Measurements from ENCODE around the gene THSD7B.

The THSD7B gene

DNA sequence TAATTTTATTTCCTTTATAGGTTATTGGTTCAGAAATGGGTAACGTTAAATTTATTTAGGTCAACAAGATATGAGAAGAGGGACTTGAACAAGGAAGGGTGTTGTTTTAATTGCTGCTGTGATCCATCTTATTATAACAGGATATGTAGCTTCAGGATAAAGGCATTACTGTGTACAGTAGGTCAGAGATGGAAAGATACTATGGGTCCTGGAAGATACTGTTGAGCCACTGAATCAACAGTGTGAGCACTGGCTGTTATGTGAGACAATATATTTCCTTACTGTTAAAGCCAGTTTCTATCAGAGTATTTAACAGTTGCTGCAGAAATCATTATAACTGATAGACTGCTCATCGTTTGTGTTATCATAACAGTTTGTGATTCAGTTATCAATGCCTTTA is 414.7 kb downstream of the THSD7B start:
- no peak for DNase-seq (ENCODE audit: low read depth, low spot score)
- peak overlapping the region; percentile 91 for H3K27ac ChIP-seq

DNA sequence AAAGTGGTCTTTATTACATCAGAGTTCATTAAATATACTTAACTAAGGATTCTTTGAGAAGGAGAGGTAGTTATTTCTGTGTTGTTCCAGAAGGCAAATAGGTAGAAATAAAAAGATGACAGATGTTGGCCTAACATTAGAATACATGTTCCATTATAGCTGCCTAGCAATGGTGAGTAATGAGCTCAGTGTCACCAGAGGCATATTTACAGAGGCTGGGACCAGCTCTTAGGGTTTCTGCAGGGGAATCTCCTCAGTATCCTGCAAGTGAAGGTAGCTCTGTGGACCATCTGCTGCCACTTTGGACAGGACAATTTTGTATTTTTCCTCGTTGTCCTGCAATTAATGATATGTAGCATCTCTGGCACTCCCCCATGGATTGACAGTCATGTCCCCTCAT is 416.0 kb downstream of the THSD7B start:
- H3K27ac ChIP-seq = no peak overlapping the region
- DNase-seq (ENCODE audit: low read depth, low spot score) = no peak

GRCh38 chr2:137182071-137182470 is 416.7 kb downstream of the THSD7B start:
- H3K27ac ChIP-seq = no peak overlapping the region
- DNase-seq (ENCODE audit: low read depth, low spot score) = no peak

DNA sequence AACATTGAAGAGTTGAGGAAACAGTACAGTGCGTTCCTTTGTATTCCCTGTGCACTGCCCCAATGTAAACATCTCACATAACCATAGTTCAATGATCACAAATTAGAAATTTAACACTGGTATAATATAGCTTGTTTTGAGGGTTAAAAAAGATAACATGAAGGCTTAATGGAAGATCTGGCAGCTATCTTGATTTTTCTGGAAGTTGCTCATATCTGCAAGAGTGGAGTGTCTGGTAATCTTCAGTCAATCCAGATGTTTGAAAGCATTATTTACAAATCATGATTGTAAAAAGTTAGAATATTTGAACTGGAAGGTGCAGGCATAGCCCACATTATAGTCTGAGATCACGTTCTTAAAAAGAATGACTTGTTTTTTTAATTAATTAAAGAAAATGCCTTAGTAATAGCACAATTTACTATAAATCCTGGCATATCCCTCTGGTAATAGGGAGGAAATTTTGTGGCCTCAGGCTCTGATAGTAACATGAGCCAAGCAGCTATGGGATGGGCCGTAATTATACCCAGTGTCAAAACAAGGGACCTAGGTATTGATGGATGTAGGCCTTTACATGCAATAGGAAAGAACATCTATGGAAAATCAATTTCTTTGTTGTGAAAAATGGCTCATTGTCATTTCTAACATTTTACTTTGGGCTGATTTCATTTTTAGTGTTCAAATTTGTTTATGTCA is 418.0 kb downstream of the THSD7B start:
- no peak overlapping the region for H3K27ac ChIP-seq
- DNase-seq (ENCODE audit: low read depth, low spot score) = no peak

- no peak overlapping the region for H3K27ac ChIP-seq
- DNase-seq (ENCODE audit: low read depth, low spot score) = no peak
Observed at GRCh38 chr2:137185378-137186078, 420.2 kb downstream of the THSD7B start.

GRCh38 chr2:137187216-137187615 is 421.9 kb downstream of the THSD7B start:
- DNase-seq (ENCODE audit: low read depth, low spot score) = no peak
- H3K27ac ChIP-seq = no peak overlapping the region

GRCh38 chr2:137190411-137191195 is 425.3 kb downstream of the THSD7B start:
- DNase-seq (ENCODE audit: low read depth, low spot score) = no peak
- no peak overlapping the region for H3K27ac ChIP-seq

DNA sequence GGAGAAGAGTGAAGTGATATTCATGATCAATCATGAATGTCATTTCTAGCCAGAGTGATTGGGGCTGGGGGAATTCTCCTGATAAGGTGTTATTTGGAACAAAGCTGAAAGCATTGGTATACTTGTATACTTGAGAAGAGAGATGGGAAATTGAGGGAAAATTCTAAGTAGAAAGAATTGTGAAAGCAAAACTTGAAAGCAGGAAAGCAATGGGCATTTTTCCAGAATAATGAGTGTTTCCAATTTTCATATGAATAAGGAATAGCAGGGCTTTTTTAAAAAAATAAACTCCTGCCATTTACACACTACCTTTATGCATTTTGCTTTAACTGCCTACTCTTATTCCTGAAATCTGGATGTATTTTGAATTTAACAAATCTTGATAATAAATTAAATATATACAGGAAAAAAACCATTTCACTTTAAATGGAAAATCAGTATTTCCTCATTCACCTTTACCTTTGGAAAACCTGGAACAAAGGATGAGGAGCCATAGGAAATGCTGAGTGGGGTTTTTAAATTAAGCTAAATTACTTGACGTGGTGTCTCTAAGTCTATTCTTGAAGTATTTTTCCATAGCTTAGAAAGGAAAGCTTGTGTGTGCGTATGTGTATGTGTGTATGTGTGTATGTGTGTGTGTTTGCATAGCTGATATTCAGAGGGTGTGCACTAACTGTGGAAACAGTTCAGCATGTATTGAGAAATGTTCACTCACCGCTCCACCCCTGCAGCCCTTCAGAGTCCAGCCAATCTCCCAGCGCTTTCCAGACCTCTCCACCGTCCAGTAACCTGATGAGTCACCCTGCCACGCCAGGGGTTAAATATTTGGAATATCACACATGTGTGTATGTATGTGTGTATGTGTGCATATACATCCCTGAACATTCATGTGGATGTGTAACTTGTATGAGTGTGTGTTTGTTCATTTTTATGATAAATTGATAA is 427.3 kb downstream of the THSD7B start:
- no peak overlapping the region for H3K27ac ChIP-seq
- no peak for DNase-seq (ENCODE audit: low read depth, low spot score)

GRCh38 chr2:137193401-137193800 is 428.1 kb downstream of the THSD7B start:
- no peak for DNase-seq (ENCODE audit: low read depth, low spot score)
- H3K27ac ChIP-seq = no peak overlapping the region

DNA sequence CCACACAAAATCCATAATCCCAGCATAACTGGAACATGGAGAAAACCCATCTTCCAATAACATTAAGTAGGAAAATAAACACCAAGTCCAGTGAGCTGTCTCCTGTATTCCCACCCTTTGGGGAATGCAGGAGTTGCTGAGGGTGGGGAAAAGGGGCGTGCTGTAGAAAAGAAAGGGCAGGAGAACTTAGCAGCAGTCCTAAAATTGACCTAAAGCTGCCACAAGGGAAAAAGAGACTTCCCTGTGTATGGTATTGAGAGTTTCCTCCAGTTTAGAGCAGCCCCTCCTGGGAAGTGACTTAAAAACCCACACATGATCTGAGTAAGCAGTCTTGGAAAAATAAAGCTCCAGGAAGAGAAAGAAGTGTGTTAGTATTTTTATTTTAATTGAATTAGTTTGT is 428.8 kb downstream of the THSD7B start:
- no peak for DNase-seq (ENCODE audit: low read depth, low spot score)
- no peak overlapping the region for H3K27ac ChIP-seq

- DNase-seq (ENCODE audit: low read depth, low spot score) = no peak
- H3K27ac ChIP-seq = no peak overlapping the region
Observed at GRCh38 chr2:137199751-137200150, 434.4 kb downstream of the THSD7B start.

- DNase-seq (ENCODE audit: low read depth, low spot score) = peak; percentile 24
- H3K27ac ChIP-seq = no peak overlapping the region
Observed at GRCh38 chr2:137202318-137202717, 437.0 kb downstream of the THSD7B start.

DNA sequence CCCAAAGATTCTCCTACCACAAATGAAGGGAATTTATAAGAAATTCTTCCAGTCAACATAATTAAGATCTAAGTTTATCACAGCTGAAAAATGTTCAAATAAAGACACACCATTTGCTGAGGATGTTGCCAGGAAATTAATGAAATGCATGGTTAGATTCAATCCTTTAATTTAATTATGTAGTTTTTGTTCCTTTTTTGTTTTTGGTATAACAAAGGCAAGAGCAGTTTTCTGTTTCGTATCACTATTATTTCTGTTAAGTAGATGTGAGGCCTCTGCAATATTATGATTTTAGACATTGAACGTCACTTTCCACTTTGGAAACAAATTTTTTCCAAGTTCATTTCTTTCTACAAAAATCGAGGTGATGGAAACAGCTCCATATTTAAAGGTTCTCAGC is 440.0 kb downstream of the THSD7B start:
- no peak overlapping the region for H3K27ac ChIP-seq
- DNase-seq (ENCODE audit: low read depth, low spot score) = no peak

DNA sequence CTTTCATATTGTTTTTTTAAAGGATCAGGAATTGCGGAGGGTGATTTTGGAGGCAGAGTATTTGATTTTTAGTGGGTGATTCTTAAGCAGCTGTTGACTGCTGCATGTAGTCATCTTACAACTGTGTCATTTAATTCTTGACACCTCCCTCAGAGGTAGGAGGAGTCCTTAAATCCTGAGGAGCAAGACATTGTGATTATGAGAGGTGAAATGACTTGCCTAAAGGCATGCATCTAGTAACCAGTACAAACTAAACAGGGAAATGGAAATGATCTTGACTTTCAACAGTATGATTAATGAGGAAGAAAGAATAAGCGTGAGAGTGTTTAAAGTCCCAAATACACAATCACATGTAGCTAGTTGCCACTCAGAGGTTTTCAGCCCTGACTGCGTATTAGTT is 440.7 kb downstream of the THSD7B start:
- DNase-seq (ENCODE audit: low read depth, low spot score) = no peak
- H3K27ac ChIP-seq = no peak overlapping the region

GRCh38 chr2:137207030-137207429 is 441.7 kb downstream of the THSD7B start:
- no peak for DNase-seq (ENCODE audit: low read depth, low spot score)
- no peak overlapping the region for H3K27ac ChIP-seq

DNA sequence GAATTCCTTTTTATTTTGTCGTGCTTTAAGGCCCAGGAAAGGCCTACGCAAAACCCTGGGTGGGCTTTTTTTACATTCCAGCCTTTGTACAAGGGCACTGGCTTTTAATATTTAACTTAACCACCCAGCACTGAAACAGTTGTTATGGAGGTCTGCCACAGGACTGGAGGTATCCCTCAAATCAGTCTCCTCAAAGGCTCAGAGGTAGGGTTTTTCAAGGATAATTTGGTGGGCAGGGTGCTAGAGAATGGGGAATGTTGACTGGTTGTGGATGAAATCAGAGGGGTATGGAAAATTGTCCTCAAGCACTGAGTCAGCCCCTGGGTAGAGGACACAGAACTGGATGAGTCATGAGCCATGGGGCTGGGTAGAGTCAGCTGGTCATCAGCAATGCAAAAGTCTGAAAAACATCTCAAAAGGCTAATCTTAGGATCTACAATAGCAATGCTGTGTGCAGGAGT is 443.1 kb downstream of the THSD7B start:
- H3K27ac ChIP-seq = no peak overlapping the region
- DNase-seq (ENCODE audit: low read depth, low spot score) = no peak

- DNase-seq (ENCODE audit: low read depth, low spot score) = no peak
- no peak overlapping the region for H3K27ac ChIP-seq
Observed at GRCh38 chr2:137210039-137210438, 444.7 kb downstream of the THSD7B start.

DNA sequence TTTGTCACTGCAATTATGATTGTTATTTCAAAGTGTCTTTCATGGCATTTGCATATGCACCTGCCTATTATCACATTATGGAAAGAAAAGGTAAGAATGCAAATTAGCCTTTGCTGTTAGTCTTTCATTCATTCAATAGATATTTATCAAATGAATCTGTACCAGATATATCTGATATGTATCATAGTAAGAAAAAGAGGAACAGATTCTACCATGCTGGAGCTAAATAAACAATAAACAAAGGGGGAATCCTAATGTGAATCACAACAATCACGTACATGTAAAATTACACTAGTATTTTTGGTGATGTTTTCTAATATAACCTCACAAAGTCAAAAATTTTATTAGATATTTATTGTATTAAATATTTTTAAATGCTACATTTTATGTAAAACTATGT is 446.4 kb downstream of the THSD7B start:
- no peak overlapping the region for H3K27ac ChIP-seq
- DNase-seq (ENCODE audit: low read depth, low spot score) = no peak

DNA sequence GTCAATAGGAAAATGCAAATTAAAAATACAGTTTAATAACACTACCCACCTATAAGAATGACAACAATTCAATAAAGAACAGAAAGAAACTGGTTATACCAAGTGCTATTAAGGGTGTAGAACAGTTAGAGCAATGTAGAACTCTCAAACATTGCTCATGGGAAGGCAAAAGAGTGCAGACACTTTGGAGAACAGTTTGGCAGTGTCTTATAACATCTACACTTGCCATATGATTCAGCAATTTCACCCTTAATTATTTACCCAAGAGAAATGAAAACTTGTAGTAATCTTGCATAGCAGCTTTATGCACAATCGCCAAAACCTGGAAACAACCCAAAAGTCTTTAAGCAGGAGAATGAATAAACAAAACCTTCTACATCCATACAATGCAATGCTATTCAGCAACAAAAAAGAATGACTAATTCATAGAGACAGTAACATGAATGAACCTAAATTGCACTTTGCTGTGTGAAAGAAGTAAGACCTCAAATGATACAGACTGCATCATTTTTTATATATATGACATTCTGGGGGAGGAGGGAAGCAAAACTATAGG is 455.2 kb downstream of the THSD7B start:
- no peak overlapping the region for H3K27ac ChIP-seq
- peak; percentile 80 for DNase-seq (ENCODE audit: low read depth, low spot score)

Data from epithelial cell of prostate (primary cell).